Neural progenitor cell (in vitro differentiated cells): Measurements from ENCODE around the gene CNRIP1. TPM values are rescaled to one million over a fixed set of nuclear protein-coding genes. Genes with fewer than 3 reads are reported as not detected.

Source experiments
- DNase-seq: peaks from one replicate; pipeline ENCODE4 v3.0.0-alpha.2; 2016; ENCODE audit warnings: low spot score
- H2AFZ ChIP-seq: fragments of 200-600 bp; sonication (generic); replicated peaks from 2 replicates; pipeline ENCODE4 v1.6.1; 2016; ENCODE audit warnings: antibody characterized with exemption
- H3F3A ChIP-seq: fragments of 200-600 bp; sonication (generic); 2 replicates; pipeline ENCODE4 v1.6.1; 2016; ENCODE audit warnings: antibody characterized with exemption, low read depth
- H3K27ac ChIP-seq: fragments of 200-600 bp; sonication (generic); 2 replicates; pipeline ENCODE4 v1.5.1; 2016; ENCODE audit warnings: mild to moderate bottlenecking
- H3K27me3 ChIP-seq: fragments of 200-600 bp; sonication (generic); 2 replicates; pipeline ENCODE4 v1.6.1; 2016; ENCODE audit warnings: mild to moderate bottlenecking, moderate library complexity
- H3K36me3 ChIP-seq: fragments of 200-600 bp; sonication (generic); 2 replicates; pipeline ENCODE4 v1.5.1; 2016
- H3K4me1 ChIP-seq: fragments of 200-600 bp; sonication (generic); 2 replicates; pipeline ENCODE4 v1.6.1; 2016; ENCODE audit warnings: mixed run types
- H3K4me2 ChIP-seq: fragments of 200-600 bp; sonication (generic); 2 replicates; pipeline ENCODE4 v1.6.1; 2016
- H3K4me3 ChIP-seq: fragments of 200-600 bp; sonication (generic); 2 replicates; pipeline ENCODE4 v1.5.1; 2016
- H3K79me2 ChIP-seq: fragments of 200-600 bp; sonication (generic); 2 replicates; pipeline ENCODE4 v1.6.1; 2016; ENCODE audit warnings: low read depth
- H3K9ac ChIP-seq: fragments of 200-600 bp; sonication (generic); 2 replicates; pipeline ENCODE4 v1.6.1; 2016
- H3K9me3 ChIP-seq: fragments of 200-600 bp; sonication (generic); 2 replicates; pipeline ENCODE4 v1.5.1; 2016; ENCODE audit warnings: low read depth
- H4K20me1 ChIP-seq: fragments of 200-600 bp; sonication (generic); 2 replicates; pipeline ENCODE4 v1.6.1; 2016; ENCODE audit warnings: low read depth
- H3K27ac Mint-ChIP-seq: 3 replicates; pipeline ENCODE4 v1.8.0; 2021; ENCODE audit warnings: mixed read lengths
- H3K27me3 Mint-ChIP-seq: 2 replicates; pipeline ENCODE4 v1.8.0; 2022; ENCODE audit warnings: low read depth, mild to moderate bottlenecking, inconsistent platforms, moderate library complexity, mixed read lengths; ENCODE audit not compliant: insufficient read depth
- H3K36me3 Mint-ChIP-seq: 3 replicates; pipeline ENCODE4 v1.8.0; 2021; ENCODE audit warnings: mixed read lengths
- H3K4me1 Mint-ChIP-seq: 3 replicates; pipeline ENCODE4 v1.8.0; 2021; ENCODE audit warnings: mixed read lengths
- H3K4me3 Mint-ChIP-seq: 3 replicates; pipeline ENCODE4 v1.8.0; 2021; ENCODE audit warnings: mild to moderate bottlenecking, moderate library complexity, mixed read lengths
- H3K9me3 Mint-ChIP-seq: 3 replicates; pipeline ENCODE4 v1.8.0; 2020; ENCODE audit warnings: mixed read lengths
- EZH2 ChIP-seq: fragments of 200-600 bp; sonication (generic); IDR thresholded peaks from 2 replicates; pipeline ENCODE4 v1.6.1; 2017; ENCODE audit warnings: antibody characterized with exemption, mild to moderate bottlenecking, moderate library complexity
- EZH2phosphoT487 ChIP-seq: fragments of 200-600 bp; sonication (generic); IDR thresholded peaks from 2 replicates; pipeline ENCODE4 v1.6.1; 2017; ENCODE audit warnings: antibody characterized with exemption
- total RNA-seq: library from RNA; depleted of rRNA; stranded (reverse); fragments of >200 nt; gene quantifications from 2 replicates; pipeline ENCODE4 v1.2.3, GENCODE V29; 2015; ENCODE audit warnings: low replicate concordance
- TF ChIP-seq, protein P1 (sequence below): fragments of 200-600 bp; sonication (generic); IDR thresholded peaks from 2 replicates; pipeline ENCODE4 v1.5.1; 2017; ENCODE audit warnings: antibody characterized with exemption, mild to moderate bottlenecking

Gene CNRIP1
- total RNA-seq, 1 donor from 2014 or later: 5.0 TPM

DNA sequence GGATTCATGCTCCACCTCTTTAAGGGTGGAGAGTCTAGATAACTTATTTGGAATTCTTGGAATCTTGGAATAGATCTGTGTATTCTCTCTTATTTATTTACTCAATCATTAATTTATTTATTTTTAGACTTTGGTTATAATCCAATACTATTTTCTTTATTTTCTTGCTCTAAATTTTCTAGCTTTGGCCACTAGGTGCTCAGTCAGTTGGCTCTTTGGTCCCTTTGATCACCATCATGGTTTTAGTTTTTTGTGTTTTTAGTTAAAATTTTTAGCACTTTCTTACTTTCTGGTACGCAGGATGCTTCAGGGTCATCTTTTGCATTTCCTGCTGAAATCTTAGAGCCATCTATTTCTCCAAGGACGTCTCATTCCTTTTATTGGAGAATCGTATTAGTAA lies 40.1 kb upstream of the CNRIP1 start:
- H3K4me3 ChIP-seq: no peak overlapping the region

DNA sequence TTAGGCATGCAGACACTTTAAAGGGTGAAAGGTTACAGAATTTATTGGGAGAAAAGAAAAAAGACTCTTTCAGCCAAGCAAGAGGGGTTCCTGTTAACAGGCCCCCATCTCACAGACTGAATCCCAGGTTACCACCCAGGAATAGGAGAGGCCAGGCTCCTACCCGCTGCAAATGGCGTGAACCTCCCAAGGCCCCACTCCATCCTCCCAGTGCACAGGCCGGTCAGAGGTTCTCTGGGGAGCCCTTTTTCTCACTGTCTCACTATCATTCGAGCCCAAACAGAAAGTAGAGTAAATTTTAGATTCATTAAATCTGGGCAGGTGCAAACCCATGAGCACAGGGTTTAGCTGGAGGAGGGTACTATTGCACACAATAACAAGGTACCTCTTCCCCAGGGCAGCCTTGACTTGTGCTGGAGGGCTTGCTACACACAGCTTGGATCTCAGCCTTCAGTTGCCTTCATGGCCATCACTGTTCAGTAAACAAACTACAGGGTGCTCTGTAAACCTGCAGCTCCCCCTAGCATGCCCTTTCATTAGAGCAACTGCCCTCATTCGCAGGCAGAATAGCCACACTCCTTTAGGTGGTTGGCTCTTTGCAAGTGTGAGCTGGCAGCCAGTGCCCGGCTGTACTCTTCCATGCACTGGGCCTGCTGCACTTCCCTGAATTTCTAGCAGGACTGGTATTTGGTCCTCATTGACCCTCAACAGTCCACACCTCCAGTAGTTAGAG lies 38.0 kb upstream of the CNRIP1 start:
- H3F3A ChIP-seq: no peaks in the 10 kb centered on the region
- no peaks in the 10 kb centered on the region for H3K79me2 ChIP-seq
- no peak overlapping the region for H3K4me3 ChIP-seq
- no peak overlapping the region for H3K9ac ChIP-seq
- H3K9me3 ChIP-seq: no peaks in the 10 kb centered on the region
- Mint-ChIP-seq H3K9me3 (peaks cover 6% of the 10 kb centered on the region), H3K4me1 (peaks cover 9% of the 10 kb centered on the region), H3K4me3 (no peak overlapping the region), H3K36me3 (no peaks in the 10 kb centered on the region), H3K27me3 (no peaks in the 10 kb centered on the region), H3K27ac (no peak overlapping the region)
- TF ChIP-seq EZH2: no peak
- TF ChIP-seq EZH2phosphoT487: no peak
- TF ChIP-seq, protein P1, sequence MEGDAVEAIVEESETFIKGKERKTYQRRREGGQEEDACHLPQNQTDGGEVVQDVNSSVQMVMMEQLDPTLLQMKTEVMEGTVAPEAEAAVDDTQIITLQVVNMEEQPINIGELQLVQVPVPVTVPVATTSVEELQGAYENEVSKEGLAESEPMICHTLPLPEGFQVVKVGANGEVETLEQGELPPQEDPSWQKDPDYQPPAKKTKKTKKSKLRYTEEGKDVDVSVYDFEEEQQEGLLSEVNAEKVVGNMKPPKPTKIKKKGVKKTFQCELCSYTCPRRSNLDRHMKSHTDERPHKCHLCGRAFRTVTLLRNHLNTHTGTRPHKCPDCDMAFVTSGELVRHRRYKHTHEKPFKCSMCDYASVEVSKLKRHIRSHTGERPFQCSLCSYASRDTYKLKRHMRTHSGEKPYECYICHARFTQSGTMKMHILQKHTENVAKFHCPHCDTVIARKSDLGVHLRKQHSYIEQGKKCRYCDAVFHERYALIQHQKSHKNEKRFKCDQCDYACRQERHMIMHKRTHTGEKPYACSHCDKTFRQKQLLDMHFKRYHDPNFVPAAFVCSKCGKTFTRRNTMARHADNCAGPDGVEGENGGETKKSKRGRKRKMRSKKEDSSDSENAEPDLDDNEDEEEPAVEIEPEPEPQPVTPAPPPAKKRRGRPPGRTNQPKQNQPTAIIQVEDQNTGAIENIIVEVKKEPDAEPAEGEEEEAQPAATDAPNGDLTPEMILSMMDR: peak; percentile 60
- no peak overlapping the region for H3K4me2 ChIP-seq
- peak; percentile 73 for DNase-seq
- peaks cover 7% of the 10 kb centered on the region for H3K27me3 ChIP-seq
- no peak overlapping the region for H3K27ac ChIP-seq
- H3K4me1 ChIP-seq: no peaks in the 10 kb centered on the region
- H4K20me1 ChIP-seq: no peaks in the 10 kb centered on the region
- no peaks in the 10 kb centered on the region for H3K36me3 ChIP-seq
- peak overlapping the region; percentile 65 for H2AFZ ChIP-seq

More for the DNA sequence above, 40.1 kb upstream of the CNRIP1 start:
- H3K4me3 Mint-ChIP-seq: no peak overlapping the region
- Histone ChIP-seq H3K79me2 (no peaks in the 10 kb centered on the region), H4K20me1 (no peaks in the 10 kb centered on the region), H3K27me3 (peaks cover 8% of the 10 kb centered on the region), H3K9ac (no peak overlapping the region), H2AFZ (no peak overlapping the region), H3F3A (no peaks in the 10 kb centered on the region), H3K4me1 (no peaks in the 10 kb centered on the region), H3K9me3 (no peaks in the 10 kb centered on the region), H3K4me2 (no peak overlapping the region), H3K36me3 (no peaks in the 10 kb centered on the region), H3K27ac (no peak overlapping the region)
- no peaks in the 10 kb centered on the region for H3K36me3 Mint-ChIP-seq
- no peak for DNase-seq
- no peak overlapping the region for H3K27ac Mint-ChIP-seq
- H3K27me3 Mint-ChIP-seq: no peaks in the 10 kb centered on the region
- H3K9me3 Mint-ChIP-seq: peaks cover 6% of the 10 kb centered on the region
- TF ChIP-seq EZH2 (no peak), EZH2phosphoT487 (no peak)
- TF ChIP-seq, protein P1: no peak
- H3K4me1 Mint-ChIP-seq: peaks cover 9% of the 10 kb centered on the region

DNA sequence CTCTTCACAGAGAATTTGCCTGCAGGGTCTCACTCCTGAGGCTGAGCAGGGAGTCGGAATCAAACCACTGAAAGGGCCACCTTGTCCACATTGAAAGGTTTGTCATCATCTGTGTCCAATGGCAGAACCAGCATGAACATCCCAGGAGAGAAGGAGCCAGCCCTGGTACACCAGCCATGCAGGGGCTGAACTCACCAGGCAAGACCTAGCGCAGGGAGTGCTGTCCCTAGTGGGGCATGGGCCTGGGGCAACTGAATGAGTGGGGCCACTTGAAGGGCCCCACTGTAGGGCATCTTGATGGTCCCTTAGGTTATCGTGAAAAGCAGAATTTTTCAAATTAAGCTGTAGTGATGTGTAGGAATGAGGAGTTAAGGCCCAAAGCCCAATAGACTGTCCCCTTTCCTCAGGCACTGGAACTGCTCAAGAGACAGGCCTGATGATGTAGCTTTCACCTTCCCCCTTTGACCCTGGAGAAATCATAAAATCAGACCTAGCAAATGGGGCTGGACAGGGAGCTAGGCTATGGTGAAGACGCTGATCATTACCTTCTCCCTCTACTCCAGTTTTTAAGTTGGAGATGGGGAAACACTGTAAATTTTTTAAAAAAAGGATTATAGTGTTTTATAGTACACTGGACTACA lies 37.0 kb upstream of the CNRIP1 start:
- peaks cover 6% of the 10 kb centered on the region for H3K9me3 Mint-ChIP-seq
- H3K4me3 Mint-ChIP-seq: no peak overlapping the region
- Histone ChIP-seq H3K4me1 (no peaks in the 10 kb centered on the region), H4K20me1 (no peaks in the 10 kb centered on the region), H3F3A (no peaks in the 10 kb centered on the region), H3K4me2 (no peak overlapping the region), H3K27ac (no peak overlapping the region), H2AFZ (no peak overlapping the region), H3K9me3 (no peaks in the 10 kb centered on the region), H3K4me3 (no peak overlapping the region), H3K9ac (no peak overlapping the region), H3K36me3 (no peaks in the 10 kb centered on the region), H3K79me2 (no peaks in the 10 kb centered on the region), H3K27me3 (no peaks in the 10 kb centered on the region)
- no peaks in the 10 kb centered on the region for H3K27me3 Mint-ChIP-seq
- H3K4me1 Mint-ChIP-seq: peaks cover 3% of the 10 kb centered on the region
- H3K36me3 Mint-ChIP-seq: no peaks in the 10 kb centered on the region
- no peak overlapping the region for H3K27ac Mint-ChIP-seq
- TF ChIP-seq EZH2phosphoT487 (no peak), EZH2 (no peak)
- TF ChIP-seq, protein P1: no peak
- DNase-seq: no peak
